ENCODE measurements around the gene SYNE2.

The SYNE2 gene

DNA sequence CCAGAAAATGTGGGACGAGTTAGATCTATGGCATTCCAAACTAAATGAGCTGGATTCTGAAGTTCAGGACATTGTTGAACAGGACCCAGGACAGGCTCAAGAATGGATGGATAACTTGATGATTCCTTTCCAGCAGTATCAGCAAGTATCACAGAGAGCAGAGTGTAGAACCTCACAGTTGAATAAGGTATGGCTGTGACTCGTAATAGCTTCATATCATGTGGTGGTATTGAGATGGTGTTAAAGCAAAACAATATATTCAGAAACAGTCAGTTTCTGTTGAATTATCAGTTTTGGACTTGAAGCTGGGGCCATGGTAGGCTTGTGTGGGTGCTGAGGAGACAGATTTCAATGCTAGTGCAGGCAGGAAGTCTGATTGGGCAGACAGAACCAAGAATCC, 227.6 kb downstream of the SYNE2 start:
- no peak for DNase-seq (ENCODE audit: low read depth)
- TF ChIP-seq MYC (IDR thresholded peaks at IDR 0.05; ENCODE audit: low read depth, low read length) (no peak), POLR2A (IDR thresholded peaks at IDR 0.05; ENCODE audit: extremely low read depth, insufficient read length) (no peak)
- TF ChIP-seq, protein P1, sequence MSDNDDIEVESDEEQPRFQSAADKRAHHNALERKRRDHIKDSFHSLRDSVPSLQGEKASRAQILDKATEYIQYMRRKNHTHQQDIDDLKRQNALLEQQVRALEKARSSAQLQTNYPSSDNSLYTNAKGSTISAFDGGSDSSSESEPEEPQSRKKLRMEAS (IDR thresholded peaks at IDR 0.05; ENCODE audit: low read depth, low read length), result no peak
- TF ChIP-seq, protein P2, sequence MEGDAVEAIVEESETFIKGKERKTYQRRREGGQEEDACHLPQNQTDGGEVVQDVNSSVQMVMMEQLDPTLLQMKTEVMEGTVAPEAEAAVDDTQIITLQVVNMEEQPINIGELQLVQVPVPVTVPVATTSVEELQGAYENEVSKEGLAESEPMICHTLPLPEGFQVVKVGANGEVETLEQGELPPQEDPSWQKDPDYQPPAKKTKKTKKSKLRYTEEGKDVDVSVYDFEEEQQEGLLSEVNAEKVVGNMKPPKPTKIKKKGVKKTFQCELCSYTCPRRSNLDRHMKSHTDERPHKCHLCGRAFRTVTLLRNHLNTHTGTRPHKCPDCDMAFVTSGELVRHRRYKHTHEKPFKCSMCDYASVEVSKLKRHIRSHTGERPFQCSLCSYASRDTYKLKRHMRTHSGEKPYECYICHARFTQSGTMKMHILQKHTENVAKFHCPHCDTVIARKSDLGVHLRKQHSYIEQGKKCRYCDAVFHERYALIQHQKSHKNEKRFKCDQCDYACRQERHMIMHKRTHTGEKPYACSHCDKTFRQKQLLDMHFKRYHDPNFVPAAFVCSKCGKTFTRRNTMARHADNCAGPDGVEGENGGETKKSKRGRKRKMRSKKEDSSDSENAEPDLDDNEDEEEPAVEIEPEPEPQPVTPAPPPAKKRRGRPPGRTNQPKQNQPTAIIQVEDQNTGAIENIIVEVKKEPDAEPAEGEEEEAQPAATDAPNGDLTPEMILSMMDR (IDR thresholded peaks at IDR 0.05; ENCODE audit: low read depth, low read length), result no peak
- H3K4me3 ChIP-seq (ENCODE audit: low read depth, low read length), result no peak overlapping the region

DNA sequence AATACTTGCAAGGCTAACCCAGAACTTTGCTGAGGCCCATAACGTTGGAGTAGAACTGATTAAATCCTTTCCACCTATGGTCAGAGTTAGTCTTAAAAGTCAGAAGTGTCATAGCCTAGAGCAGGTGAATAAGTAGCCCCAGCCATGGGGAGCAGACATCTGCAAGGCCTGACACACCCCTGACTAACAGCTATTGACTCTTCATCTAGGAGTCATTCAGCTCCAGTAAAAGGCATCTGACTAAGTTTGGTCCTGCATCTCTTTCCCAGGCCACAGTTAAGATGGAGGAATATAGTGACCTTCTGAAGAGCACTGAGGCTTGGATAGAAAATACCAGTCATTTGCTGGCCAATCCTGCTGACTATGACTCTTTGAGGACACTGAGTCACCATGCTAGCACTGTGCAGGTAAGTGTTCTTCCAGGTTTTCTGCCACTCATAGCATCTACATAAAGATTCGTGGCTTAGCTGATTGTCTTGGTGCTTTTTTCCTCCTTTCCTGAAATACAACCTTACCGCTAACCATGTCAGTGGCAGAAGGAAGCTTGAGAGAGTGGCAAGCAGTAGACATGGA, 228.5 kb downstream of the SYNE2 start:
- H3K4me3 ChIP-seq (ENCODE audit: low read depth, low read length), result no peak overlapping the region
- DNase-seq (ENCODE audit: low read depth), result no peak
- TF ChIP-seq MYC (IDR thresholded peaks at IDR 0.05; ENCODE audit: low read depth, low read length) (no peak), POLR2A (IDR thresholded peaks at IDR 0.05; ENCODE audit: extremely low read depth, insufficient read length) (no peak)
- TF ChIP-seq, protein P1 (IDR thresholded peaks at IDR 0.05; ENCODE audit: low read depth, low read length), result no peak
- TF ChIP-seq, protein P2 (IDR thresholded peaks at IDR 0.05; ENCODE audit: low read depth, low read length), result no peak

DNA sequence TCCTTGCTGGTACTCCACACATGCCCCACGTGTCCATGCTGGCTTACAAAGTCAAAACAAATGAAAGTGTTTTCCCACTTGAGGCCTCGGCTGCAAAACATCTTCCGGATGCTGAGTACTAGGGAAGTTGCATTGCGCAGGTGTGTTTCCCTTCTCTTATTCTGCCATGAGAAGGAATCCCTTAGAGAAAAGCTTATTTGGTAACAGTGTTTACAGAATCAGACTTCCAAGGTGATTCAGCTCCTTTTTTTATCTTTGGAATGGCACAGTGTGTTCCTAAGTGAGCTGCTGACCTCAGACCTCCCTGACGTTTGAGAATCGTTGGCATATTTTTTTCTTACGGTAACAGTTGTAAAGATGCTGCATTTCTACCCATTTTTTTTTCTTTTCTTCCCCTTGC, 230.0 kb downstream of the SYNE2 start:
- no peak for DNase-seq (ENCODE audit: low read depth)
- TF ChIP-seq, protein P1 (IDR thresholded peaks at IDR 0.05; ENCODE audit: low read depth, low read length), result no peak
- TF ChIP-seq MYC (IDR thresholded peaks at IDR 0.05; ENCODE audit: low read depth, low read length) (no peak), POLR2A (IDR thresholded peaks at IDR 0.05; ENCODE audit: extremely low read depth, insufficient read length) (no peak)
- TF ChIP-seq, protein P2 (IDR thresholded peaks at IDR 0.05; ENCODE audit: low read depth, low read length), result no peak
- H3K4me3 ChIP-seq (ENCODE audit: low read depth, low read length), result no peak overlapping the region

DNA sequence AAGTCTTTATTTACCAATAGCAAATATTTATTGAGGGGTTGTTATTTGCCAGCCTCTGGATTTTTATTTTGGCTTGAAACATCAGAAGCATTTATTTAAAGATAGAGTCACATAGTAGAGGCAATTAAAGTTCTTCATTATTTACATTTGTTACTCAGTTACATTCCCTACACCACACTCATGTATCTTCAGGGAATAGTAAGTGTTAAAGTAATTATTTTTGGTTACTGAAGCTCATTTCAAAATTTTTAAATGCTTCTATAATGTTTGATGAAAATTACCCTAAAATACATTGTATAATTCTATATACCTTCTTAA, 235.8 kb downstream of the SYNE2 start:
- H3K4me3 ChIP-seq (ENCODE audit: low read depth, low read length), result no peak overlapping the region
- TF ChIP-seq, protein P2 (IDR thresholded peaks at IDR 0.05; ENCODE audit: low read depth, low read length), result no peak
- no peak for TF ChIP-seq MYC (IDR thresholded peaks at IDR 0.05; ENCODE audit: low read depth, low read length)
- TF ChIP-seq, protein P1 (IDR thresholded peaks at IDR 0.05; ENCODE audit: low read depth, low read length), result no peak
- no peak for TF ChIP-seq POLR2A (IDR thresholded peaks at IDR 0.05; ENCODE audit: extremely low read depth, insufficient read length)
- no peak for DNase-seq (ENCODE audit: low read depth)

DNA sequence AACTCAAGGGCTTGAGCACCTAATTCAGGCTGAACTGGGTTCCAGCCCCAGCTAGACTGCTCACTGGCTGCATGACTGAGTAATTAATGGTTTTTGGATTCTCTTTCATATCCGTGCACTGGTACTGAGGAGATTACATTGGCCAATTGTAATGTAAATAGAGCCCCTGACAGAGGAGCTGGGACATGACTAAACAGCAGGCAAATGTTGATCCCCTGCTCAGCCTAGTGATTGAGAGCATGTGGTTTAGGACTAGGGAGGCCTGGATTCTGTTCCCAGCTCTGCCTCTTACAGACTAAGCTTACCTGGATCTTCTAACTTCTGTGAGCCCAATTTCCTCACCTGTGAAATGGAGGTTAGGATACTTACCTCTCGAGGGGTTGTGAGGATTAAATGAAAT, 237.1 kb downstream of the SYNE2 start:
- no peak overlapping the region for H3K4me3 ChIP-seq (ENCODE audit: low read depth, low read length)
- TF ChIP-seq, protein P2 (IDR thresholded peaks at IDR 0.05; ENCODE audit: low read depth, low read length), result no peak
- no peak for TF ChIP-seq MYC (IDR thresholded peaks at IDR 0.05; ENCODE audit: low read depth, low read length)
- no peak for TF ChIP-seq POLR2A (IDR thresholded peaks at IDR 0.05; ENCODE audit: extremely low read depth, insufficient read length)
- DNase-seq (ENCODE audit: low read depth), result no peak

DNA sequence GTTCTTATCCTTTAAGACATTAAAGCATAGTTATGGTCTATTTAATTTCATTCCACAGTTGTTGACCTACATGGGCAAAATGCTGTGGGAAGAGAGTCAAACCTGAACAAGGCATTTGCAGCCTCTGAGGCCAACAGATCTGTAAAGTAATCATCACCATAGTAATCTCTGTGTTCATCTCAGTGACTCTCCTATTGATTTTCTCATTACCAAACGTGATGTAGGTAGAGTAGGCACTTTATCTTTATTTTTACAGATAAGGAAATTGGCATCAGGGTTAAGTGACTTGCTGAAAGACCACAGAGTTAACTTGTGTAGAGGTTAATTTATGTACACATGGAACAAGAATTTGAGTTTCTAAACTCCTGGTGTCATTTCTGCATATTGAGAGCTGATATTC, 238.4 kb downstream of the SYNE2 start:
- no peak for DNase-seq (ENCODE audit: low read depth)
- no peak for TF ChIP-seq POLR2A (IDR thresholded peaks at IDR 0.05; ENCODE audit: extremely low read depth, insufficient read length)
- no peak for TF ChIP-seq MYC (IDR thresholded peaks at IDR 0.05; ENCODE audit: low read depth, low read length)
- TF ChIP-seq, protein P2 (IDR thresholded peaks at IDR 0.05; ENCODE audit: low read depth, low read length), result no peak
- TF ChIP-seq, protein P1 (IDR thresholded peaks at IDR 0.05; ENCODE audit: low read depth, low read length), result no peak
- no peak overlapping the region for H3K4me3 ChIP-seq (ENCODE audit: low read depth, low read length)

Measured in NB4 (cell line).